Left renal pelvis (tissue), 4 donors: ENCODE data around the gene CFAP46. TPM values are rescaled to one million over a fixed set of nuclear protein-coding genes. Genes with fewer than 3 reads are reported as not detected.
"Not testable (repeated sequence)": the region's sequence is repeated elsewhere in the genome, so short reads cannot be mapped to it uniquely, and the experiment has no call there.

Source experiments
- DNase-seq, 4 donors: peaks; one replicate each; pipeline ENCODE4 v3.0.0-alpha.2; 2013; ENCODE audit warnings: low read depth in 4 of 4, low spot score in 3 of 4
- polyA plus RNA-seq, 4 donors: library from polyadenylated mRNA; unstranded; fragments of 120-200 nt; gene quantifications; one replicate each; pipeline ENCODE4 v1.2.1, GENCODE V29; 2013; ENCODE audit not compliant: insufficient read length in 4 of 4

CFAP46 gene
- polyA plus RNA-seq, 4 donors = 1.2 to 10.6 (median 8.3) TPM

GRCh38 chr10:132849546-132850031 is 92.8 kb downstream of the CFAP46 start:
- DNase-seq = no peak

GRCh38 chr10:132848951-132849545 is 93.3 kb downstream of the CFAP46 start:
- DNase-seq = no peak

GRCh38 chr10:132848291-132848701 is 94.1 kb downstream of the CFAP46 start:
- peak in 1 of 4 donors; percentile 19 for DNase-seq

GRCh38 chr10:132847856-132848255 is 94.5 kb downstream of the CFAP46 start:
- DNase-seq = no peak

GRCh38 chr10:132847416-132847777 is 95.0 kb downstream of the CFAP46 start:
- DNase-seq = no peak

GRCh38 chr10:132846631-132847415 is 95.5 kb downstream of the CFAP46 start:
- DNase-seq = no peak

DNA sequence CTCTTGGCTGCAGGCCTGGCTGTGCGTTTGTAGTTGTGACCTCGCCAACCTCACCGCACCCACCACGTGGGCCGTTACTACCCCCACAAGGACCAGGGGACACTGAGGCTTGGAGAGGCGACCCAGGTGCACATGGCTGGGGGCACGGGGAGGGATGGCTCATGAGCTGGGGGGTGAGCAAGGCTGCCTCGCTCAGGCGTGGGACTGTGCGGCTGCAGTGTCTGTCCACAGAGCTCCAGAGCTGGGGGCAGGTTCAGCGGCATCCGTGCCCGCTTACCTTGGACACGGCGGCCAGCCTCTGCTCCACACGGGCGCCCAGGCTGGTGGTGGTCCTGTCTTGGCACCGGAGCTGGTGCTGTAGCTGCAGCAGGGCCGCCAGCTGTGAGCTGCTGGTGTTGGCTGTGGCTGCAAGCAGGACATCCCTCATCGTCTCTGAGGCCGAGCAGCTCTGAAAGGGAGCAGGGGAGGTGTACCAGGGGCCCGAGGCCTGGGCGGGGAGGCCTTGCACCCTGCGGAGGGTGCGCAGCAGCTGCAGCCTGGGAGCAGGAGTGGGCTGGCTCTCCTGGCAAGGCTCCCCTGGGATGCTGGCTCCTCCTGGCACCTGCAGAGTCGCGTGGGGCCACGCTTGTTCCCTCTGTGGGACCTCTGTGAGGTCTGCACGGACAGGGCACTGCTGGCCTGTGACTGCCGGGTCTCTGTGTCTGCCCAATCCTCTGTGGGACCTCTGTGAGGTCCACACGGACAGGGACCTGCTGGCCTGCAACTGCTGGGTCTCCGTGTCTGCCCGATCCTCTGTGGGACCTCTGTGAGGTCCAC is 96.4 kb downstream of the CFAP46 start:
- DNase-seq = no peak

- no peak for DNase-seq
Observed at GRCh38 chr10:132845041-132845551, 97.3 kb downstream of the CFAP46 start.

GRCh38 chr10:132844069-132844809 is 98.1 kb downstream of the CFAP46 start:
- no peak for DNase-seq

GRCh38 chr10:132843276-132843675 is 99.1 kb downstream of the CFAP46 start:
- not testable (repeated sequence) for DNase-seq

- no peak for DNase-seq
Observed at GRCh38 chr10:132842397-132842796, 100.0 kb downstream of the CFAP46 start.

GRCh38 chr10:132841615-132841975 is 100.8 kb downstream of the CFAP46 start:
- no peak for DNase-seq

- no peak for DNase-seq
Observed at GRCh38 chr10:132840698-132841614, 101.4 kb downstream of the CFAP46 start.

DNA sequence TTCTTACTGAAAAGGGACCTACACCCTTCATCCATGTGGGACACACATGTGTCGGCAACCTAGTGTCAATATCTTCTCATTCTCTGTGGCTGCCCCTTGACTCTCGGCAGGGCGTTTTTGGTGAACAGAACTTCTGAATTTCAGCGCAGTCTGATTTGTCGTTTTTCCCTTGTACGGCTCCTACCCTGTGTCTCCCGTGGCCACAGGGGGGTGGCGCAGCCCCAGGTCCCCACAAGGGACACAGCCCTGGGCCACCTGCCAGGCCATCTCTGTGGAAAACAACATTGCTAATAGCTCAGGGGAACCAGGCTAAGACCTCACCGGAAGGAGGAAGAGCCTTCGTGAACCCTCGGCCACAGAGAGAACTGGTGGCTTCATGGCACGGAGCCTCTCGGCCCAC is 103.3 kb downstream of the CFAP46 start:
- no peak for DNase-seq

GRCh38 chr10:132838346-132838970 is 103.9 kb downstream of the CFAP46 start:
- no peak for DNase-seq

GRCh38 chr10:132837905-132838304 is 104.5 kb downstream of the CFAP46 start:
- no peak for DNase-seq

DNA sequence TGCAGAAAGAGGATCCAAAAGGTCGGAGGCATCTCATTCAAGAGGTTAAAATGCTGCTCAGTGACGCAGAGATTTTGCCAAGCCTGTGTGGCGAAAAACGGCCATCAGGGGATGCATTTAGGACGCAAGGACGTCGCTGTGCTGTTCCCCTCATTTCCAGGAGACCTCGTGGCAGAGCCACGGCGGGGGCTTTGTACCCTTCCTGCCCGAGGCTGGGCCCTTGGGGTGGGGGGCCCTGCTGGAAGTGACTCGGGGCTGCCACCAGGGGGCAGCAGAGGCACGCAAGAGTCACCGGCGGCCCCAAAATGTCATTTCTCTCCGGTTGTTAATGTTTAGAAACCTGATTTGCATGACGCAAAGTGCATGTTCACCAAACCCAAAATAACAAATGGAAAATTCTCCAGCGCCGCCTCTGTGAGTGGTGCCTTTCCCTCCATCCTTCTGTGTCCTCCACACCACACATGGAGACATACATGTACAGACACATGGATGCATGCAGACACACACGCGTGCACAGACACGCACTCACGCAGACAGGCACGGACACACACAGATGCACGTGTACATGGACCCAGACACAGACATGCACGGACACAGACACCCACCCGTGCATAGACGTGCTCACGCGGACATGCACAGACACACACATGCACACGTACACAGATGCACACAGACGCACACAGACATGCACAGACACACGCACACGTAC is 105.4 kb downstream of the CFAP46 start:
- DNase-seq = peak in 1 of 4 donors; percentile 30

DNA sequence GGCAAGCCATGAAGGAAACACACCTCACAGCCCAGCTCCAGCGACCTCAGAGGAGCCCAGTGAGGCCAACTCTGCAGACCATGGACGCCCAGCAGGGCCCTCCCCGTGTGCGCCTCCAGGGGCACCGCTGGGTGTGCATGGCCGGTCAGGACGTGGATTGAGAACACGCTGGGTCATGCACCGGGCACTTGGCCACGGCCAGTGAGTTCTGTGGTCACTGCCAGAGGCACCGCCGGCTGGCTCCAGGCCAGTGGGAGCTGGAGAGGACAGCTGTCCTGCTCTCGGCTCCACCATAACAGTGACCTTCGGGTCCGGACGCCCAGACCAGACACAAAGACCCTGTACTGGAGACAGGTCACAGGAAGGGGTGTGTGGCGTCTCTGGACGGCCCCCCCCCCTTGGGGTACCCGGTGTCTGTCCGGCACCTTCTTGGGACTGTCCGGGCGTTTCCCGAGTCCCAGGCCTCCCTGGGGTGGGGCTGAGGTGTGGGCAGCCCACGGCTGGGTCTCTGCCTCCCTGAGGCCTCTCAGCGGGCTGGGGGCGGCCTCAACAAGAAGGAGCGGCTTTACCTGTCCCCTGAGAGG is 106.0 kb downstream of the CFAP46 start:
- no peak for DNase-seq
